Measurements from ENCODE around the gene LRCH1.

The LRCH1 gene

GRCh38 chr13:46562152-46562551, 9.2 kb downstream of the LRCH1 start:
- no peak for DNase-seq

DNA sequence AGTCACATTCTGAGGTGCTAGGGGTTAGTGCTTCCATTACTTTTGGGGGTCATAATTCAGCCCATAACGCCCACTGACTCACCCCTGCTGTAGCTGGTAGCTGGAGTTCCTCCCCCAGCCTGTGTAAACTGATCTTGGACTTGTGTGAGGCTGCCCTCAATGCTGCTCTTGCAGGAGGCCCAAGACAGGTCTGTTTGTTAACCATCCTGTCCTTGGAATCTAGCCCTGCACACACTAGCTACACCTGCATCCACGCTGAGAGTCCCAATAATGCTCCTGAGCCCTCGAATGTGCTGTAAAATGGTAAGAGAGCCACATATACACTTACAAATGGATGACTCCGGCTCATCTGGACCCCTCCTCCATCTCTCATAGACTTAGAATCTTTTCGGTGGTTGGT, 9.6 kb downstream of the LRCH1 start:
- DNase-seq = no peak

DNA sequence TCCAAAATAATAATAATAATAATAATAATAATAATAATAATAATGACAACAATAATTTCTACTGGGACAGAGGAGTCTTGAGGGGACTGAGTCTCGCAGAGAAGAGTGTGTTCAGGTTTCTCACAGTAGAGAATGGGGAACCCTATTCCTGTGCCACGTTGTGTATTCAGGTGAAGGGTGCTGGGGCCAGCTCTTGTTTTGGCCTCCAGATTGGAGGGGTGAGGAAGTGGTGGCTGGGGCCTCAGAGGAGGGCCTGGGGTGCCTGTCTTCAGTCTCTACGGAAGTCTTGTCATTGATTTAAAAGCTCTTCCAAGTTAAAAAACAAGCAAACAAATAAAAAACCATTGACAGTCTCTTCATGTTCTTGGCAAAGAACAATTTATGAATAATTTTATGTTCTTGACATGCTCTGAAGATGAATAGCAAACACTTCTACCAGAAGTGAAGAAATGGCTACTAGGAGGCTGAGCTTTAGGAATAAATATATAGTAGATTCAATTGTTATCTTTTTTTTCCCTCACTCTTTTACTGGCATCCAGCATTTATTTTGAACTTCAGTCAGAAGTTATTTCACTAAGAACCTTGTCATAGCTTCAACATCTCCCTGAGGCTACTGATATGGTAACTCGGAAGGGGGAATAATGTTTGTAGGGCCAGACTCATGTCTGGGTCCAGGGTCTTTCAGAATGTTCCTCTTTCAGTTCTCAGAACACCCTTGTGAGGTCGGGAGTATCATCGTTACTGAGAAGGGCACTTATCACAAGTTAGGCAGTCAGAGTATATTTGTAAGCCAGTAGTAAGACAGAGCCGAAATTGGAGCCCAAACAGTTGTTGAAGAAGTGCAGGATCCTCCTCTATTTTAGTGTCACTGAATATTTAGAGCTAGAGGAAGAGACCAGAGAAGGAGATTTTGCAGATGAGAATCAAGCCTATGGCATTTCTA, 13.1 kb downstream of the LRCH1 start:
- peak in 1 of 4 experiments; percentile 16 for DNase-seq

GRCh38 chr13:46567671-46568070, 14.7 kb downstream of the LRCH1 start:
- no peak for DNase-seq

GRCh38 chr13:46569456-46569855, 16.5 kb downstream of the LRCH1 start:
- no peak for DNase-seq

- no peak for DNase-seq
Observed at GRCh38 chr13:46570273-46570672, 17.3 kb downstream of the LRCH1 start.

GRCh38 chr13:46571189-46571908, 18.4 kb downstream of the LRCH1 start:
- no peak for DNase-seq

GRCh38 chr13:46571909-46572595, 19.1 kb downstream of the LRCH1 start:
- no peak for DNase-seq

- no peak for DNase-seq
Observed at GRCh38 chr13:46572752-46573431, 19.9 kb downstream of the LRCH1 start.

- DNase-seq = peak; percentile 82 to 91 (median 86)
Observed at GRCh38 chr13:46575301-46575771, 22.4 kb downstream of the LRCH1 start.

DNA sequence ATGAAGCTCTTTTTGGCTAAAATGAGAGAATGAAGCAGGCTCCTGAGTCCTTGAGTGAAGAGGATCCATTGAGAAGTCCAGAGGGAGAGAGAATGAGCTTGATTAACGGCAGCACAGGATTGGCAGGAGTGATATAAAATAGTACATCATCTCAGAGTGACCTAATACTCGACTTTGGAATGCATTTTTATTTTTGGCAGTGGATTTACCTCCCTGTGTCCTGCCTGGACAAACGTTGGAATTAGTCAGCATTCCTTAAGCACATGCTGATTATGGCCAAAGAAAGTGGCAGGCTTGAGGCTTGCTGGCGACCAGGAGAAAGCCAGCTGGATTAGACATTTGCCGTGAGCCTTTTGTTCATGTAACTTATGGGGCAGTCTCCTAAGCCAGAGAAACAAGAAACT, 22.9 kb downstream of the LRCH1 start:
- no peak for DNase-seq

DNA sequence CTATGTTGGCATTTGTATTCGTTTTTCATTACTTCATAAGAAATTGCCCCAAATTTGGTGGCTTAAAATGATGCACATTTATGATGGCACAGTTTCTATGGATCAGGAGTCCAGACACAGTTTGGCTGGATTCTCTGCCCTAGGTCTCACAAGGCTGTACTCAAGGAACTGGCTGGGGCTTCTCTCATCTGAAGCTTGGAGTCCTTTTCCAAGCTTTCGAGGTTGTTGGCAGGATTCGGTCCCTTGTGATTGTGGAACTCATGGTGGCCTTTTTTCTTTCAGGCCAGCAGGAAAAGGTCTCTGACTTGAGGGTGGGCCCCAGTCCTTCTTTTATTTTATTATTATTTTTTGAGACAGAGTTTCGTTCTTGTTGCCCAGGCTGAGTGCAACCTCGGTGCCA, 23.8 kb downstream of the LRCH1 start:
- no peak for DNase-seq

DNA sequence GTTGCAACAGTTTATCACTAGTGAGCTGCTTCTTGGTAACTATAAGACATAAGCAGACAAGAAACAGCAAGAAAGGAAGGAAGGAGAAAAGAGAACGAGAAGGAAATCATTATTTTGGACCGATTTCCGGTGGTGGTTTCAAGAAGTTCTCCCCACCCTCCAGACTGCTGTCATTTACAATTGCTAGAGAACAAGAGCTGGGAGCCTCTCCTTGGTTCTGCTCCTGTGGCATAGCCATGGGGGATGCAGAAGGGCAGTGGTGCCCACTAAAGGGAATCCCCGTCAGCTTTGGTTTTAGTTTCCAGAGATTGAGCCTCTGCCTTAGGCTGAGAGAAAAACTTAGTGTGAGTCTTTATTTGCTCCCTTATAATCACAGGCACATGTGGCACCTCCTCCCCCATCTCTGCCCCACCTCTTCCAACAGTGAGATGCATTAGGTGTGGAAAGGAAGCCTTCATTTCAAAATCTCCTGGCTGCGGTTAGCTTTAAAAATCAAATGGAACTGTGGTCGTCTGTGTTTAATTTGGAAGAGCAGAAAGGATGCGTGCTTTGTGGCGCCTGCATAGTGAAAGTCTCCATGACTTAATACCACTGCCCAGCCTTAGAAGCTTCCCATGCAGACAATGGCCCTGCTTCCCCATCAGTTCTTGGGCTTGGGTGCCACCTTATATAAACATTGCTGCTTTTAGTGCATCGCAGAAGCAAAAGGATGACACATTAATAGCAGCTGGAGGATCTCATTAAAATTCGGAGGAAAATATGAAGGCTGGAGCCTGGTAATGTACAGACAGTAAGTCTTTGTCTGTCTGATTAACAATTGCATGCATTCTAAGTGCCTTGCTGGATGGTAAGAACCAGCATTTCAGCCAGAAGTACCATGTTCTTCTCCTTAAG, 25.0 kb downstream of the LRCH1 start:
- DNase-seq = peak in 1 of 4 experiments; percentile 19

GRCh38 chr13:46578590-46578975, 25.6 kb downstream of the LRCH1 start:
- peak in 3 of 4 experiments; percentile 49 to 60 (median 52) for DNase-seq

DNA sequence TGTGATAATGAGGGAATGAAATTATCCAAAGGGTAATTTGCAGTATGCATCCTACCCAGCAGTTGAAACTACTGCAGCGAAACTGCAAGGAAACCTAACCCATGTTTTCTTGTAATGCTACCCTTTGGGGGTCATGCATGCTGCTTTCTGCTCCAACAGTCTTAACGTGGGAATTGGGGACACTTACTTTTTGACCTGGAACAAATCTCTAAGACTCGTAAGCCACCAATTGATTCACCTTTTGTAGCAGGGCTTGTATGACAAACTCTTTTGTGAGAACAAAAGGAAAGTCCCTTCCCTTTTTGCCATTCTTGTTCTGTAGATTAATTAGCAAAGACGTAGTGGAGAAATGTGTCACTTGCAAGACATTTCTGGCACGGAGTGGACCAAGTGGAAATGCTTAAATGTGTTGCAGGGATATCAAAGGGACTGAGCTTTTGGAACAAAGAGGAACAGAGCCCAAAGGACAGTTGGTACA, 27.4 kb downstream of the LRCH1 start:
- DNase-seq = peak in 3 of 4 experiments; percentile 10 to 44 (median 42)

DNA sequence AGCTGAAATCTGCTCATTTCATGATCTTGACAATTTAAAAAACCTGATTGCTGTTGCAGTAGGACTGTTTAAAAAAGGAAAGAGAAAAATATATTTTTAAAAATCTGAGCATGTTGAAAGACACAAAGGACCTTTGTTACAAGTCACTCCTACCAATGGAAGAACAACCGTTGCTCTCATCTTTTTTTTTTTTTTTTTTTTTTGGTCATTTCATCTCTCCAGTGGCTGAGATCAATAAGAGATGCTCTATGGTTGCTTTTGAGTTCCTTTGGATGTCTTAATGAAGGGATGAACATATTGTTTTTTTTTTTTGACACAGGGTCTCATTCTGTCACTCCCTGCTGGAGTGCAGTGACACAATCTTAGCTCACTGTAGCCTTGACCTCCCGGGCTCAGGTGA, 29.2 kb downstream of the LRCH1 start:
- DNase-seq = no peak

DNA sequence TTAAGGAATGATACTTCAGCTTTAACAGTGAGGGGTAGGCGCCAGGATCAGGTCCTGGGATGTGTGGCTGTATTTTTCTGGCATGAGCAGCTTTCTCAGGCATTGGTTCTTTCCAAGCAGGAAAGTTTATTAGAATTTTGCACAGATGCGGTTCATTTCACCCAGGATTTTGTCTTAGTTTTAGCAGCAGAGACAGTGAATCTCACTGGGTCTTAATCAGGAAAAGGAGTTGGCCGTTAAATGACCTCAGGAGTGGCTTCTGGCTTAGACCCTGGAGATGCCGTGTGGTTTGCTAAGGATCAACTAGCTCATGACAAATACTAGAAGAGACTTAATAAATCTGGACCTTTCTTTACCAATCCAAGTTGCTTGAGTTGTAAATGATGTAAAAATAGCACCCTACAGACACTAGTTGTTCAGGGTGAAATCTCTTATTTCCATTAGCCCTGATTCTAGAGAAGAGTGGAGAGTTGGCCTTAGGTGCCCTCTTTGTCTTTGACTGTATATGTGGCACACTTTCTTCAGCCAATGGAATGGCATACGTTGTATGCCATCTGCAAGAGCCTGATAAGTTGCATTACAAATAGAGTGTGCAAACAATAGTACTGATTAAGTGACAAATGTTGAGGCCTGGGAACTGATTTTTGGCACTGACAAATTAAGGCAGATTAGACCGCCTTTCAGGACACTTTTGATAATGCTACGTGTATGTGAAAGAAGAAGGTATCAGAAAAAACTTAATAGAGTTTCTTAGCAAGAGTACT, 34.0 kb downstream of the LRCH1 start:
- no peak for DNase-seq

DNA sequence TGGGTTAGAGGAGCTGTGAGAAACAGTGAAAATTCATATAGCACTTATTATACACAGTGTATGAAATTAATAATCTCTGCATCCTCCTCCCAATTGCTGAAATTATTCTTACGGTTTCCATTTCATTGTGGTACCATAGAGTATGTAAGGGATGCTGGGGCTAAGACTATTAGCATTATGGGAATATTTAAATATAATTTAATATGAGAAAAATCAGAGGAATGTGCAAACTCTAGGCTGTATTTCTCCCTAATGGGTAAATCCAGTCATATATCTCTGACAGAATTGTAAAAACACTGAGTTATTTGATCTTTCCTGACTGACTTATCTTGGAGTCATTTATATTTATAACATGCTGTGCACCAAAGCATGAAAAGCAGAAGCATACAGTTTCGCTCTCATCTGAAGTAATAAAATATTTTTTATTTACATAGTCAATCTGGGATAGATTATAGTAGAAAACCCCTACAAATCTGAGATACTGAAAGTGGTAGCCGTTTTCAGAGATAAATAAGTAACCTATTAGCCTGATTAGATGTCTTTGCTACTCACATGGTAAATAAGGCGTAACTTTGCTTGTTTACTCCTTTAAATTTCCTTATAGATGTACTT, 34.9 kb downstream of the LRCH1 start:
- peak in 1 of 4 experiments; percentile 28 for DNase-seq

DNA sequence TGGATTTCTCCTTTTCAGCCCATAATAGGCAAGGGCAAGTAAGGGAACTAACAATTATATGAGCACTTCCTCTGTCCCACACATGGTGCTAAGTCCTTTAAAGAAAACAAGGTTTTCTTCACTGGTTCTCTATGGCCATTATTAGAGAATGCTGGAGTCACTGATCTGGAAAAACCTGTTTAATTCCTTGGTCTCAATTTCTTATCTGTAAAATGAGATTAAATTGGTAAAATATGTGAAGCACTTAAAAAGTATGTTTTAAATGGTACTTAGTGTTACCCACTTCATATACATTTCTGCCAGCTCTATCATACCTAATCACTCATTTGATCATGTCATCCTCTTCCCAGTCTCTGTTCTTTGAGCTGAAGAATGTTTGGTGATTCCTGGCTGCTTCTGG, 39.4 kb downstream of the LRCH1 start:
- DNase-seq = peak in 2 of 4 experiments; percentile 39 to 47

DNA sequence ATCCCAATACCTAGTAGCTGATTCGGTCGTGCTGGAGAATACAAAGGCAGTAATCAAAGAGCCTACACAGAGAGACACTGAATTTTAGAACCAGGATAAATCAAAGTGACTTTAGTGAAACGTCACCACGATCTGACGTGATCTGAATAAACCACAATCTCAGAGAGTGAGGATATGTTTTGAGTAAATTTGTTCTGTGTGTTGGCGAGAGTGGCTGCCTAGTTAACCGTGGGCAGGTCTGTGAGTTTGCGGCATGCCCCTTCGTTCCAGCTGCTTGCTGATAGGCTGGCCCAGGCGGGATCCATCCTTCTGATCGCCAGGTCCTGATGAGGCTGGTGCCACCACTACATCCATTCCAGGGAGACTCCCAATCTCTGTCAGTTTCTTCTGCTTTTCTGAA, 40.4 kb downstream of the LRCH1 start:
- no peak for DNase-seq

Data from suppressor macrophage (primary cell).